Upper lobe of left lung (tissue), 4 donors: ENCODE data around the gene SKIC8.

Source experiments
- EP300 ChIP-seq, 4 donors: sonication (generic); formaldehyde crosslinking; IDR thresholded peaks; one replicate each; pipeline ENCODE4 v1.5.1; 2017; ENCODE audit warnings: antibody characterized with exemption in 4 of 4, control low read depth in 2 of 4
- POLR2A ChIP-seq, 4 donors: fragments of 450-650 bp; IDR thresholded peaks; one replicate each; pipeline ENCODE4 v1.5.1; 2016 to 2017; ENCODE audit warnings: antibody characterized with exemption in 4 of 4, mild to moderate bottlenecking in 2 of 4
- POLR2AphosphoS5 ChIP-seq, 2 donors: sonication (generic); formaldehyde crosslinking; IDR thresholded peaks; one replicate each; pipeline ENCODE4 v1.5.1; 2017; ENCODE audit warnings: antibody characterized with exemption in 2 of 2
- TF ChIP-seq, protein P1 (sequence below), 6 experiments: fragments of 450-650 bp in 4 of 6; fragments of 200-600 bp in 2 of 6; sonication (generic) in 2 of 6; IDR thresholded peaks; one replicate each; pipeline ENCODE4 v1.5.1; 2016 to 2019; ENCODE audit warnings: antibody characterized with exemption in 6 of 6

DNA sequence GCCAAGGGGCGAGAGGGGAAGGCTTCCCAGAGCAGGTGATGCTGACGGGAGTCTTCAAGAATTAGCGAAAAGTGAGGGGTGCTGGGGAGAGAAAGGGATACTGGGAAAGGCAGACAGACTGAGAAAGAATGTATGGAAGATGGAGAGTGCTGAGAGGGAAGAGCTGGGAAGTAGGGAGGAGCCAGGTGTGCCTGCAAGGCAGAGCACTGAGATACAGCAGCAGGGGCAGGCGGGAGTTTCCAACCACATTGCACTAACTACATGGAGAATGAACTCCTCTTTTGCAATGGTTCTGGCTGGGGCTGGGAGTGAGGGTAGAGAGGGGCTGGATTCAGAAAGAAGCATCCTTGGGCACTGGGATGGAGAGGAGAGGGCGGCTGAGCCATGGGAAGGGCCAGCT, 24.7 kb upstream of the SKIC8 start:
- TF ChIP-seq, protein P1, sequence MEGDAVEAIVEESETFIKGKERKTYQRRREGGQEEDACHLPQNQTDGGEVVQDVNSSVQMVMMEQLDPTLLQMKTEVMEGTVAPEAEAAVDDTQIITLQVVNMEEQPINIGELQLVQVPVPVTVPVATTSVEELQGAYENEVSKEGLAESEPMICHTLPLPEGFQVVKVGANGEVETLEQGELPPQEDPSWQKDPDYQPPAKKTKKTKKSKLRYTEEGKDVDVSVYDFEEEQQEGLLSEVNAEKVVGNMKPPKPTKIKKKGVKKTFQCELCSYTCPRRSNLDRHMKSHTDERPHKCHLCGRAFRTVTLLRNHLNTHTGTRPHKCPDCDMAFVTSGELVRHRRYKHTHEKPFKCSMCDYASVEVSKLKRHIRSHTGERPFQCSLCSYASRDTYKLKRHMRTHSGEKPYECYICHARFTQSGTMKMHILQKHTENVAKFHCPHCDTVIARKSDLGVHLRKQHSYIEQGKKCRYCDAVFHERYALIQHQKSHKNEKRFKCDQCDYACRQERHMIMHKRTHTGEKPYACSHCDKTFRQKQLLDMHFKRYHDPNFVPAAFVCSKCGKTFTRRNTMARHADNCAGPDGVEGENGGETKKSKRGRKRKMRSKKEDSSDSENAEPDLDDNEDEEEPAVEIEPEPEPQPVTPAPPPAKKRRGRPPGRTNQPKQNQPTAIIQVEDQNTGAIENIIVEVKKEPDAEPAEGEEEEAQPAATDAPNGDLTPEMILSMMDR (IDR thresholded peaks at IDR 0.05) = no peak
- no peak for TF ChIP-seq POLR2A (IDR thresholded peaks at IDR 0.05)
- no peak for TF ChIP-seq EP300 (IDR thresholded peaks at IDR 0.05)
- no peak for TF ChIP-seq POLR2AphosphoS5 (IDR thresholded peaks at IDR 0.05)
